ENCODE results near the gene CDHR3. TPM values are rescaled to one million over a fixed set of nuclear protein-coding genes. Genes with fewer than 3 reads are reported as not detected.

Gene CDHR3
- total RNA-seq, 1 donor from 2014 or later = 0.75 TPM

DNA sequence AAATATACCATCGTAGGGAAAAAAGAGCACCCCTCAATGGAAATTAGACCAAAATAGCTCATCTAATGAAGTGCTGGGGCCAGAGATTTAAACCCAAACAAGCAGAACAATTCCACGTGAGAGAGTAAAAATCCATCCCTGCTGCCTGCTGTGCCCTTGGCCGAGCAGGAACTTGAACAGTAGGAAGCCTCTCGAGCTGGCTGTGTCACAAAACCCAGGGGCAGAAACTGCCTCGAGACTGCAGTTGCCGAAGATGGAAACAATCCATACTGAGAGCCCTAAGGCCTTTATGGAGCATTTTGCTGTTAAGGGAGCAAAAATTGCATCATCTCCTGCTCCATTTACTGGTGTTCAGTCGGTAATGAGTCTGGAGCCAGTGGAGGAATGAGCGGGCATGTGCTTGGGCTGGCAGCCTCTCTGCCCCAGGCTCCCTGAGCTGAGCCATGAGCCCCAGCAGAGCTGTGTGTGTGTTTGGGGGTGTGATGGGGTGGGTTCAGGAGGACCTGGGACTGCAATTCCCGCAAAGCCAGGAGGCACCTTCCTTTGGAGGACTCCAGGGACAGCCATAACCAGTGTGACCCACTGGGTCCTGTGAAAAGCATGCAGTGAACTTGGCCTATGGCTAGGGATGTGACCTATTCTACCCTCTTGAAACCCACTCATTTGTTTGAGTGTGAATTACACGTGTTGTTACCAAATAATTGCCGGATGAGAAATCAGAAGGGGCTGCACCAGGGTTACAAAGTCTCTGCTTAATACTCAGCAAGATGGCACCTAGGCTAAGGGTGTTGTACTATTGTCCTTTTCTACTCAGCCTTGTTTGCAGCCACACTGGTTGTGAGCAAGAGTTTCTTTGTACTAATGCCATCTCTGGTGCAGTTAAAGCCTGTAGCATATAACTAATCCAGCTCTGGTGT, 58.3 kb downstream of the CDHR3 start:
- POLR2A ChIA-PET = no interaction called here
- Mint-ChIP-seq H3K27ac (no peak overlapping the region), H3K27me3 (no peaks in the 10 kb centered on the region), H3K4me1 (peaks cover 59% of the 10 kb centered on the region), H3K4me3 (no peak overlapping the region), H3K36me3 (ENCODE audit: low read depth) (no peaks in the 10 kb centered on the region), H3K9me3 (no peaks in the 10 kb centered on the region)
- DNase-seq (no peak), ATAC-seq (ENCODE audit: low read depth) (no peak)
- TF ChIP-seq, protein P1, sequence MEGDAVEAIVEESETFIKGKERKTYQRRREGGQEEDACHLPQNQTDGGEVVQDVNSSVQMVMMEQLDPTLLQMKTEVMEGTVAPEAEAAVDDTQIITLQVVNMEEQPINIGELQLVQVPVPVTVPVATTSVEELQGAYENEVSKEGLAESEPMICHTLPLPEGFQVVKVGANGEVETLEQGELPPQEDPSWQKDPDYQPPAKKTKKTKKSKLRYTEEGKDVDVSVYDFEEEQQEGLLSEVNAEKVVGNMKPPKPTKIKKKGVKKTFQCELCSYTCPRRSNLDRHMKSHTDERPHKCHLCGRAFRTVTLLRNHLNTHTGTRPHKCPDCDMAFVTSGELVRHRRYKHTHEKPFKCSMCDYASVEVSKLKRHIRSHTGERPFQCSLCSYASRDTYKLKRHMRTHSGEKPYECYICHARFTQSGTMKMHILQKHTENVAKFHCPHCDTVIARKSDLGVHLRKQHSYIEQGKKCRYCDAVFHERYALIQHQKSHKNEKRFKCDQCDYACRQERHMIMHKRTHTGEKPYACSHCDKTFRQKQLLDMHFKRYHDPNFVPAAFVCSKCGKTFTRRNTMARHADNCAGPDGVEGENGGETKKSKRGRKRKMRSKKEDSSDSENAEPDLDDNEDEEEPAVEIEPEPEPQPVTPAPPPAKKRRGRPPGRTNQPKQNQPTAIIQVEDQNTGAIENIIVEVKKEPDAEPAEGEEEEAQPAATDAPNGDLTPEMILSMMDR (IDR thresholded peaks at IDR 0.05) = no peak
- intact Hi-C loops (cut with micrococcal nuclease) = loop anchor here (2.0 to 5.0 kb wide), 2 partner anchors 15 to 144 kb away; partner anchors contain the start of gene ATXN7L1
- CTCF ChIA-PET = interaction anchor here (0.8 to 3.1 kb wide), 3 partner anchors 19 to 261 kb away, joined by 3 to 9 read pairs (median 4); no protein-coding TSS in a partner anchor

- Mint-ChIP-seq H3K27me3 (no peaks in the 10 kb centered on the region), H3K27ac (peak overlapping the region; percentile 50), H3K9me3 (no peaks in the 10 kb centered on the region), H3K4me3 (peak overlapping the region; percentile 42), H3K36me3 (ENCODE audit: low read depth) (no peaks in the 10 kb centered on the region), H3K4me1 (peaks cover 61% of the 10 kb centered on the region)
- ATAC-seq (ENCODE audit: low read depth) (peak; percentile 65), DNase-seq (no peak)
- TF ChIP-seq, protein P1 (IDR thresholded peaks at IDR 0.05) = no peak
- intact Hi-C loops (cut with micrococcal nuclease) = loop anchor here (5.0 kb wide), 1 partner anchor 145 kb away; the partner anchor contains the start of gene ATXN7L1
- POLR2A ChIA-PET = interaction anchor here (0.5 to 0.9 kb wide), 2 partner anchors 89 to 368 kb away, joined by 3 to 4 read pairs; partner anchors contain the start of gene SYPL1
- CTCF ChIA-PET = interaction anchor here (2.4 kb wide), 1 partner anchor 21 kb away, joined by 7 read pairs; no protein-coding TSS in a partner anchor
Observed at GRCh38 chr7:106022193-106022821, 59.2 kb downstream of the CDHR3 start.

GRCh38 chr7:106023369-106024322, 60.6 kb downstream of the CDHR3 start:
- ChIA-PET CTCF (interaction anchor here (0.8 to 2.4 kb wide), 8 partner anchors 10 to 335 kb away, joined by 3 to 8 read pairs (median 4); no protein-coding TSS in a partner anchor), POLR2A (interaction anchor here (0.6 to 0.8 kb wide), 2 partner anchors 23 to 38 kb away, joined by 3 read pairs; no protein-coding TSS in a partner anchor)
- Mint-ChIP-seq H3K36me3 (ENCODE audit: low read depth) (no peaks in the 10 kb centered on the region), H3K4me3 (peak overlapping the region; percentile 30), H3K9me3 (no peaks in the 10 kb centered on the region), H3K27ac (peak overlapping the region; percentile 47), H3K4me1 (peaks cover 67% of the 10 kb centered on the region), H3K27me3 (no peaks in the 10 kb centered on the region)
- TF ChIP-seq, protein P1 (IDR thresholded peaks at IDR 0.05) = no peak
- no peak for DNase-seq
- ATAC-seq (ENCODE audit: low read depth) = peak; percentile 62
- intact Hi-C loops (cut with micrococcal nuclease) = loop anchor here (5.0 kb wide), 1 partner anchor 146 kb away; the partner anchor contains the start of gene ATXN7L1

DNA sequence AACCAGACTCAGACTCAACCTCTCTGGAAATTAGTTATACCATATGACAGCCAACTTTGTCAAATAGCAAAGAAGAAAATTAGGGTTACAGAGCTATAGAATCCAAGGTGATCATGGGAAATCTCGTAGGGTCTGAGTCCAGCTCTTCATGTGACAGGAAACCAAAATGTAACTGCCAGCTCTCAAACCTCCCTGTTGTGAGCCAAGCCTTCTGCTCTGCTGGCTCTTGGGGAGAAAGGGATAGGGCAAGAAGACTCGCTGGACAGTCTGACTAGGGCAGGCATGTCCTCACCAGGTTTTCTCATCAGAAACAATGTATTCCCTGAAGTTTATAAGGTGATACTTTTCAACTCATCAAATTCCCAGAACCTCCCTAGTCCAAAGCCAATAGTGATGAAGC, 63.0 kb downstream of the CDHR3 start:
- peaks cover 67% of the 10 kb centered on the region for H3K4me1 Mint-ChIP-seq
- no peak overlapping the region for H3K27ac Mint-ChIP-seq
- POLR2A ChIA-PET = no interaction called here

More for the DNA sequence above, 63.0 kb downstream of the CDHR3 start:
- CTCF ChIA-PET = interaction anchor here (1.0 to 1.9 kb wide), 6 partner anchors 16 to 369 kb away, joined by 3 to 10 read pairs (median 4); no protein-coding TSS in a partner anchor
- Mint-ChIP-seq H3K4me3 (no peak overlapping the region), H3K27me3 (no peaks in the 10 kb centered on the region), H3K9me3 (no peaks in the 10 kb centered on the region), H3K36me3 (ENCODE audit: low read depth) (no peaks in the 10 kb centered on the region)
- intact Hi-C loops (cut with micrococcal nuclease) = no loop called here
- TF ChIP-seq, protein P1 (IDR thresholded peaks at IDR 0.05) = no peak
- ATAC-seq (ENCODE audit: low read depth) (no peak), DNase-seq (no peak)
